NCI-H187 (cell line): ENCODE data around the gene MYLK.
"Not testable (repeated sequence)": the region's sequence is repeated elsewhere in the genome, so short reads cannot be mapped to it uniquely, and the experiment has no call there.

Experiments used
- DNase-seq, 2 experiments: peaks; one replicate each; lab custom pipeline; 2025; lab: John Stamatoyannopoulos, UW

Gene MYLK

DNA sequence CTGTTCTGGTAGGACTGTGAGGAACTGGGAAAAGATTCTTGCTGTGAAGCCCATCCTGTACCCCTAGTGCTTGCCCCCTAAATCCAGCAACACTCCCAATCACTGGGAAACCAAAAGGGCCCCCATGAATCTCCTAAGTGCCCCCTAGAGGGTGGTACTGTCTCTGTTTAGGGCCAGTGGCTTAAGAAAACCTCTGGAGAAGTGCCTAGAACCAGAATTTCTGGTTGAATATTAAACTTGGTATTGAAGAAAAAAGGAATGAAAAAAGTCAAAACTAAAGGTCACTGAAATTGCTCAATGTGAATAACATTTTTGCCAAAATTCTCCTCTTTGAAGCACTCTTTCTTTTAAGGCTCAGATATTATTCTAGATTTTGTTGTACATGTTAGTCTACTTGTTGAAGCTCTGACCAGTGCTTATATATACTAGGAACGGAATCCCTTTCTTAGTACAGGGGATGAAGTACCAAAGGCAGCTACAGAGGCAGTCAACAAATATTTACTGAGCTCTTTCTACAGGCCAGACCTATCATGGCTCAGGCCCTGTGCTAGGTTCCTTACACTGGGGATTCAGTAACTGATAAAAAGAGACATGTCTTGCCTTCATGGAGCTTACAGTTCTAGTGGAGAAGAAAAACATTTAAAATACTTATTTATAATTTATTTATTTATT, 138.8 kb downstream of the MYLK start:
- DNase-seq, result no peak

DNA sequence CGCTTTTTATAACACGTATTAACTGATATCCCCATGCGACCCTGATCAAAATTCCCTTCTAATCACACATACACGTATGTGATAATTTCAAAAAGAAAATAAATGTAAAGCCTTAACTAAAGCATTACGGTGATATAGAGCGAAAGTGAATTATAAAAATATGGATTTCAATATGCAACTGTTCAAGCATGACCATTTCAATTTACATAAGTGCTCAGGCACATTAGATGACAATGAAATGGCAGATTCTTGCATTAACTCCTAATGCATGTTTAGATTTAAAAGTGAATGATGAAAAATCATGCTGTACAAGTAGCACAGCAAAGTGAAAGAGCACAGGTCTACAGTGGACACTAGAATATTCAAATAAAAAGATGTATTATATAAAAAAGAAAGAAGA, 140.1 kb downstream of the MYLK start:
- DNase-seq, result no peak

DNA sequence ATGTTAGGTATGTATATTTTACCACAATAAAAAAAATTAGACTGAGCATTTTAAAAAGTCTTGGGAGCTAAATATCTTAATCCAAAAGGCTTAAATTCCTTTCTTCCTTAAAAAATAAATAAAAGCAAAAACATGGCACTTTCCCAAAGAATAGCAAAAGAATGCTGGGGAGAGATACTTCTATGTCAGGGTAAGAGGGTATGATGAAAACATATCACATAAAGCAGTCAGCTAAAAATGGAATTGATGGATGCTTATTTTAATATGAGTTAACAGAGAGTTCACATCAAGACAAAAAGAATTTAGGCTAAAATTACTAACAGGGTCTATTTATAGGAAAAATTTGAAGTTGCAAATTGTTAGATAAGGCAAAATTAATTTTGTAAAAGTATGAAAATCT, 141.0 kb downstream of the MYLK start:
- DNase-seq, result no peak

DNA sequence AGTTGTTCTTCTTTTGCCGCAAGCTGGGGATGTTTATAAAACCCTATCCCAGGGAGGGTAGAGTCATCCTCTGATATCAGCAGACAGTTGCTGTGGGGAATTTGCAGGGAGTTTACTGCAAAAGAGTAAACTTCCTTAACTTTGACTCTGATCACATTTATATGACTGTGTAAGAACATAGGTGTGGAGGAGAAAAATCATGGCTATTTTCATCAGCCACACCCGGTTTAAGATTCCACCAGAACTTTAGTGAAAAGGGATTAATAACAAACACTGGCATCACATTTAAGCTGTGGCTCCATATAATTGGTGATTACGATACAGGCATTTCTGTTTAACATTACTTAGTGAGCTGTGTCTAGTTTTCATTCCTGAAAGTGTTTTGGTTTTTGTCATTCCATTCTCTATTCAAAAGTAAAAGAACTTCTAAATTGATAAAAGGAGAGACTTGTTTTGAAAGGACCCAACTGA, 143.1 kb downstream of the MYLK start:
- no peak for DNase-seq

DNA sequence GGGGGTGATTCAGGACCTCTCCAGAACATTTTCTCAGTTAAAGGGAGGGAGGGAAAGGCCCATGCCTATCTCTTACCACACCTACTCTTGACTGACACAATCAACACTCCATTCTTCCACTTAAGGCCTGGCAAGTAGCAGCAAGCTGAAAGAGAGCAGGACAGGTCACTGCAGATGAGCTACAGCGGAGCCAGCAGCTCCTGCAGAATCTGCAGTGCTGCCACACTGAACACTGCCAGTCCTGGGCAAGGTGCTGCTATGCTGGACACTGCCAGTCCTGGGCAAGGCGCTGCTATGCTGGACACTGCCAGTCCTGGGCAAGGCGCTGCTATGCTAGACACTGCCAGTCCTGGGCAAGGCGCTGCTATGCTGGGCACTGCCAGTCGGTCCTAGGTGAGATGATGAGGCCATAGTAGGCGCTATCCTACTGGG, 143.7 kb downstream of the MYLK start:
- DNase-seq, result no peak

DNA sequence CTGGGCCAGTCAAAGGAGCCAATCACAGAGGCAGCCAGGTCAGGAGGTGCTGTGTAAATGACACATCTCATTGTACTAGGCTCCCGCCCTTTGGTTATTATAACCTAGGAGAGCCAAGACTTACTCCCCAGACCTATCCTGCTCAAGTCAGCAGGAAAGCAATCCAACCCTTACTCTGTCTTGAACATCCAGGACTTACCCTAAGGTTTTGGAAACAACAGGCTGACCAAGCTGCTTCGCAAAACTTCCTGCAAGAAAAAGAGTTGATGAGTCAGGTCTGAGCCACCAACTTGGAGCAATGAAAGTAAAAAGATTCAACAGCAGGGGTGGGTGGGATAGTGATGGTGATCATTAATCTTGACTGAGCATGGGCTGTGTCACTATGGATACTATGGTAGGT, 144.4 kb downstream of the MYLK start:
- no peak for DNase-seq

DNA sequence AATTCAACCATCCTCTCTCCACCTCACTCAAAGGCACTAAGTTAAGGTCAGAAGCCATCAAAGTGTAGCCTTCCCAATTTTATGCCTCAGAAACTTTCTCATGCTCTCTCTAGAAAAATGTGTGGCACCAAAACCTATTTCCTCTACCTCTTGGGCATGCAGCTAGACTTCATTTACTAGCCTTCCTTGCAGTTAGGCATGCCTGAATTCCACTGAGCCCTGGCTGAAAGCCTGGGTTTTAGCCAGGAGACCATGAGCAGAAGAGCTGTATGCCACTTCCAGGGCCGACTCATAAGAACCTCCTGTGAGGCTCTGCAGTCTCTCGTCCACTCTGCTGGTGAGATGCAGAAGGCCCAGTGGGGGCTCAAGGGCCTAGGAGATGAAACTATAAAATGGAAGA, 145.0 kb downstream of the MYLK start:
- DNase-seq, result no peak

DNA sequence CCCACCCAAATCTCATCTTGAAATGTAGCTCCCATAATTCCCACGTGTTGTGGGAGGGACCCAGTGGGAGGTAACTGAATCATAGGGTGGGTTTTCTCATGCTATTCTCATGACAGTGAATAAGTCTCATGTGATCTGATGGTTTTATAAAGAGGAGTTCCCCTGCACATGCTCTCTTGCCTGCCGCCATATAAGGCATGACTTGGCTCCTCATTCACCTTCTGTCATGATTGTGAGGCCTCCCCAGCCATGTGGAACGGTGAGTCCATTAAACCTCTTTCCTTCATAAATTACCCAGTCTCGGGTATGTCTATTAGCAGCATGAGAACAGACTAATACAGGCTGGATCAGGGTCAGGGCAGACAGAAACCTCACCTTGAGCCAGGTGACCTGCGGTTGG, 145.6 kb downstream of the MYLK start:
- not testable (repeated sequence) for DNase-seq

DNA sequence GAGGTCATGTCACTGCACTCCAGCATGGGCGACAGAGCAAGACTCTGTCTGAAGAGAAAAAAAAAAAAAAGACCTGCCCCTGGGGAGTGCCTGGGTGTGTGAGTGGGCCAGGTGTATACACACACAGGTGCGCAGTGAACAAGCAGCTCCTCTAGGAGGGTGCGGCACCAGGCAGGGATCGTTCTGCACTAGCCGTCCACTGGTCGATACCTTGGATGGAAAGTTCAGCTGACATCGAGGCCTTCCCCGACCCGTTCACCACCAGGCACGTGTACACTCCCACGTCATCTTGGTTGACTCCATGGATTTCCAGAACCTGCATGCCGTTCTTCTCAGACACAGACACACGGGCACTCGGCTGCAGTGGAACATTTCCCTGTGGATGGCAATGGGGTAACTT, 147.0 kb downstream of the MYLK start:
- no peak for DNase-seq

DNA sequence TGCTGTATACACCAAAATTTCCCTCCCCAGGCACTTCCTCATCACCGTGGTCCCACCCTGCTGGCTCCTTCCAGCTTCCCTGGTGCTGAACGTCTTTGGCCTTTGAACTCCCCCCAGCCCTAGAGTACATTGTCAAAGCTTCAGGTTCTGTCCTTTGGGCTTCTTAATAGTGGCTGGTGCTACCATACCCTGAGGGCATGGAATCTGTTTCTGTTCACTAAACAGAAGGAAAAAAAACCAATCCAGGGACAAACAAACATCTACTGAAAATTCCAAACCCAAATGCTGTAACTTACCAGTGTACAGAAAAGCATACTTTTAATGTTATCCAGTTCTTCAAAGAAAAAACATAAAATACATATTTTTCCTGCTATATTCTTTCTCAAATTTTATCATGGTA, 148.7 kb downstream of the MYLK start:
- DNase-seq, result no peak

DNA sequence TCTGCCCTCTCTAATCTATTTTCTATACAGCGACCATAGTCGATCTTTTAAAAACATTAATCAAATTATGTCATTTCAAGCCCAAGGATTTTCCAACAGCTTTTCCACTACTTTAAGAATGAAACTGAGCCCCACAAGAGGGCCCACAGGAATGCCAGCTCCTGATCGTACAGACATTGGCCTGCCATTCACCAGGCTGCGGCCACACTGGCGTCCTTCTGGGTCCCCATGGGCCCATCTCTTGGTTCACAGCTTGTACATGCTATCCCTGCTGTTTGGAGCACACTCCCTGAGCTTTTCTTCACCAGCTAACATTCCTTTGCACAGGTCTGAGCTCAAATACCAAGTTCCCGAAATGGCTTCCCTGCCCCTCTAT, 149.6 kb downstream of the MYLK start:
- DNase-seq, result no peak

DNA sequence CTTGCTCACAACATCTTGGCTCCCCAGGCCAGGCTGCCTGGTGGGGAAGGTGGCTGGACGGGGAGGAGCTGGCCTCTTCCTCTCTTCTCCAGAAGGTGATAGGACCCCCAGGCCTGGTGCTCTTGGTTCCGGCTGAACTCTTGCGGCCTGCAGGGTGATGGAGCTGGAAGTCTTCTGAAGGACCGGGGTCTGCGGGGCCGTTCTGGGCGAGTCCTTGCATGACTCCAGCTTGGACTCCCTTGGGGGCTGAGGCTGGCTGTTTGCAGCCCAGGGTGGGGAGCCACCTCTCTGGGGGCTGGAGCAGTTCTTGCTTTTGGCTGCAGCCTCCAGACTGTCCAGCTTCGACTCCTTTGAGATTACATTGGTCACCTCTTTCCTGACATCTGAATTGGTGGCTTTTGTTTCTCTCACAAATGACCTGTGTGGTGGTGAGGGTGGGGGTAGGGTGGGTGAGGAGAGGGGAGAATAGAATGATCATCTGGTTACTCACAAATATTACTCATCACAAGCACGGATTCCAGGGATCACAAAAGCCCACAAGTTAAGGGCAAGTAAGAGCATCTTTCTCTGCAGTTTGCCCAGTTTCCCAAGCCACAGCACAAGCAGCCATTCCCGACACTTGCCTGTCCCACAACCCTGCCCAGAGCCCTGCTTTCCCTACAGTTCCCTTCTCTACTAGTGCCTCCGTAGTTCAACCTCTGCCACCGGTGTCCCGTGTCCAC, 150.2 kb downstream of the MYLK start:
- no peak for DNase-seq

DNA sequence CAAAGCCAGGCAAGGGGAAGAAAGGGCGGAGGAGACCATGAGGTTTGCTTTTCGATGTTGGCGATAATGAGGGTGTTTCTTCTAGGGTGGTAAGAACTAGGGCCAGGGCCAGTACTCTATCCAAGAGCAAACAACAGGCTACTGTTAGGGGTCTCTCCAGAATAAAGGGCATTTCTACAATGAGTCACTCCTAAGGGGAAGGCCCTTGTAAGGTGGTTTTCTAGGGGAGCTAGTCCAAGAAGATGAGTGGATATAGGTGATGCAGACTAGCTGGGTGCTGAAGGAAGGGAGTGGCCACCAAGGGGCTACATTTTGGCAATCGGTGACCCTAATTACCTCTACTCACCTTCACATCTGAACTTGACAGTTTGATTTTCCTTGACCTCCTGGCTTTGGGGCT, 150.8 kb downstream of the MYLK start:
- no peak for DNase-seq

DNA sequence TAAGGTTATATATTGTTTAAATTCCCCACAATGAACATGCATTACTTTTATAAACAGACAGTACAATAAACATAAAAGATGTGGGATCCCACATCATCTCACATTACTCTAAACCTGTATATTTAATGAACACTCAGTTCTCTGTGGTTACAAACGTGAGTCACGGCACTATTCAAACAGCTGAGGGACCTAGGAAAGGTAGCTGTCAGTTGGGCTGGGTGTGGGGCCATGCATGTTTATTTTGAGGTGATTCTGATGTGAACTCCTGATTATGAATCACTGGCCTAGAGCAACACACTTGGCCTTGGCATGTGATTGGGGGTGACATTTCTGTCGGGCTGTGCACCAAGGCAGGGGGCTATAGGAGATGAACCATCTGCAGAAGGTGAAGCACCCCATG, 151.7 kb downstream of the MYLK start:
- DNase-seq, result no peak

DNA sequence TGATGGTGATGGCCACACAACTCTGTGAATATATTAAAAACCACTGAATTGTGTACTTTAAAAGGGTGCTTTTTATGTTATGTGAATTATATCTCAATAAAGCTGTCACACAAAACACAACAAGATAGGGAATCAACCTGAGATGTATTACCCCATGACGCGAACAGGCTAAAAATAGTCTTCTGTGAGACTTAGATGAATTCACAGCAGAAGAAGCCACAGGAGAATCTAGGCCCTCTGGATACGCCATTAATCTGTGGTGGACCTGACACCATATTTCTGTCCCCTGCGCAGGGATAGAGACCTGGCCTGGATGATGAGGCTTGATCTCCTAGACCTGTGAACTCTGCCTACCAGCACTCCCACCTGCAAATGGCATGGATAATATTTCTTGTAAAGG, 153.3 kb downstream of the MYLK start:
- no peak for DNase-seq

DNA sequence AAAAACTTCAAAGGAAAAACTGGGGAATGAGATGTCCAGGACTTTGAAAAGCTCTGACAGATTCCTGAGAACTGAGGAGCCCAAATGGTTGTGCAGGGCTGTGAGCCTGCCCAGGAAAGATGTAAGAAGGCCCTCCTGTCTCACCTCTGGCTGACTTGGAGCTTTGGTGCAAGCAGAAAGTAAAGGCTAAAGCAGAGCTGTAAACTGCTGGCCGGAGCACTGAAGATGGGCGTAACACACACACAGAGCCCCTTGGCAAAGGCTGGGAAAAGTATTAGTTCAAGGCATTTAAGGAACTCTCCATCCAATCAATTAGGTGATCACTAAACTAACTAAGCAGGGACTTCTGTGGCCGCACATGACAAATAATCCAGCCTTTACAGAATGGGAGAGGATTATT, 155.1 kb downstream of the MYLK start:
- no peak for DNase-seq

DNA sequence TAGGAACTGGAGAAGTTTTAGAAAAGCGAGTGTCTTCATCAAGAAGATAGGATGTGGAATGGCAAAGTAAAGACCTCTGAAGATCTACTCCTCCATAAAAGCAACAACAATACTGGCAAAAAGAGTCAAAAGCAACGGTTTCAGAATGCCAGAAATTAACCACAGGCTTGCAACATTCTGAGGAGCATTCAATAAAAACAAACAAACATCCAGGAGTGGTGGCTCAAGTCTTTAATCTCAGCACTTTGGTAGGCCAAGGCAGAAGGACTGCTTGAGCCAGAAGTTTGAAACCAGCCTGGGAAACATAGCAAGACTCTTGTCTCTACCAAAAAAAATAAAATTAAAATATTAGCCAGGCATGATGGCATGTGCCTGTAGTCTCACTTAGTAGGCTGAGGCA, 156.1 kb downstream of the MYLK start:
- DNase-seq, result no peak

DNA sequence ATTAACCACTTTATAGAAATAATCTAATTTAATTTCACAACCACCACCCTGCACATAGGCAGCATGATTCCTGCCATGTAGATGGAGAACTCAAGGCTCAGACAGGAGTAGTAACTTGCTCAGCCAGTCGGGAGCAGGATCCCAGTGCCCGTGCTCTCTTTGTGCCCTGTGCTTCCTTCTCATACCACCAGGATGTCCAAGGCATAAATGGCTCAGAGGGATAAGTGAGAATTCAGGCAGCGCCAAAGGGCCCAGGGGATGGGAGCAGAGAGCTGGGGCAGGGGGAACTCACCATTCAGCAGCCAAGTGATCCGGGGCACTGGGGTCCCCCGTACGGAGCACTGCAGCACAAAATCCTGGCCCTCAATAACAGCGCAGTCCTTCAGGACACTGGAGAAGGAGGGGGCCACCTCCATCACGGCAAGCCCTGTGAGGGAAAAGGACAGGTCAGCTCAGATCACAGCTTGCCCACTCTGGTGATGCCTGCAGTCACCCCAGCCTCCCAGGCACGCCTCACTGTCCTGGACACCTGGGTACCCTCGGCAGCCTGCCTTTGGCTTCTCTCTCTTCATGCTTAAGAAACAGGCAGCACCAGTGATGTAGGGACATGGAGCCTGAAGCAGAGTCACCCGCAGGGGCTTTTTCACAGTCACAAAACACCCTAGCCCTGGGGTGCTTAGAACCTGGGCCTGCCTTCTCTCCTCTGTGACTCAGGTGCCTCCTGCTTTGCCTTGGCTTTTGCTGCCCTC, 158.3 kb downstream of the MYLK start:
- no peak for DNase-seq

DNA sequence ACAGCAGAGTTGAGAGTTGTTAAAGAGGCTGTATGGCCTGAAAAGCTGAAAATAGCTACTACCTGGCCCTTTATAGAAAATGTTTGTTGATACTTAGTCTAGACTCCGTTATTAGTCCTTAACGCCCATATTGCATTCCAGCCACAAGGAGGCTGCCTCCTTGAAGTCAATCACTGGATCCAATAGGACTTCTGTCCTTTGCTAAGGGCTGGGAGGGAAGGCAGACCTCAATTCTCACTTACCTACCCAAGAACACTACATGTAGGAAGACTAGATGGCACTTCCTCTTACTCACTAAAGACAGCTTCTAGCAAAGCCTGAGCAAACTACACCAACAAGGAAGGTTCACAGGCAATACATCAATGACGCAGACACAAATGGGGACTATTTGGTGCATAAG, 159.8 kb downstream of the MYLK start:
- no peak for DNase-seq

DNA sequence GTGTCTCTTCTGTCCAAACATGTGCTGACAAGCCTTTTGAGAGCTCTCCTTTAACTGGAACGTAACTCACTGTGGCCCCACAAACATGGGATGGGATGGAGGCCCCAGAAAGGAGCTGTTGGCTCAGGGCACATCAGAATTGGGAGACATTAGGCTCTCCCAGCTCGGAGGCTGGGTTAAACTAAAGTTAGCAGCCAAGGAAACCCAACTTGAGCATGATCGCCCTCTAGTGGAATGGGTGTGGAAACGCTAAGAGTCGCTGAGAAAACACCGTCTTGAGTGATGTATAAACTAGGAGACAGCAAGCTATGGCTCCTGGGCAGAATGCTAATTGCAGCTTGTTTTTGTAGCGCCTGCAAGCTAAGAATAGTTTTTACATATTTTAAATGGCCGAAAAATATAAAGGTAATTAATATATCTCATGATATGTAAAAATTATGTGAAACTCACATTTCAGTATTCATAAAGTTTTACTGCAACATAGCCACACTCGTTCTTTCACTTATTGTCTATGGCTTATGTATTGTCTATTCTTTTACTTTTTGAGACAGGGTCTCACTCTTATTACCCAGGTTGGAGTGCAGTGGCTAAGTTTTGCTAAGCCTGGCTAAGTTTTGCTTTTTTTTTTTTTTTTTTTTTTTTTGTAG, 160.5 kb downstream of the MYLK start:
- DNase-seq, result peak; percentile 25 to 48

DNA sequence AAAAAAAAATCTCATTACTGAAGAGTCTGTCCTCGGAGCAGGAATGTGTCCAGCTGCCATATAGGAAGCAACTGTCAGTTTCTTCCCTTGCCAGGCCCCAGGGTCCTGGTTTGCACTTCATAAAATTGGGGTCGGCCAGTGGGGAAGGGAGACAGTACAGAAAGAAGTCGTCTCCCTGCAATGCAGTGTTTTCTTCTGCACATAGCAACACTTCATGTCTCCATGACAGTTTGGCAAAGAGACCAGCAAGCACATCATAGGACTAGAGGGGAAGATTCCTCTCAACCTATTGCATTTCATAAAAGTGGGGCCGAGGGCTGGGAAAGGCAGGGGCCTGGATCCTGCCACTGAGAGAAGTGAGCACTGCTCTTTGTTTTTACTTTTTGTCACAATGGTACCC, 161.1 kb downstream of the MYLK start:
- DNase-seq, result no peak

DNA sequence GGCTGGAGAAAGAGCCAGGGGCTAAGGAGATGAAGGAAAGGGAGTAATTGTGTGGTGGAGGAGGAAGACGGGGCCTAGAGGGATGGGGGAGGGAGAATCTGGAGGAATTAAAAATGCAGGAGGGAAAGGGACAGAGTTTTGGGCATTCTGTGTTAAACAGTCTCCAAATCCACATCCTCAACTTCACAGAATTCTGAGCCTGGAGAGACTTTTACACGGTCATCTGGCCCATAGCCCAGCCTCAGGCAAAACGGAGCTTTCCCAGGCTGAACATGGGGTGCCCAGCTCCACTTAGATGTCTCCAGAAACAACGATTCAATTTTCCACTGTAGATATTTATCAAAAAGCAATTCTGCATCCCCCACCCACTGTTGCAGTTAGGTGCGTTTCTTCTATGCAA, 161.7 kb downstream of the MYLK start:
- DNase-seq, result no peak

DNA sequence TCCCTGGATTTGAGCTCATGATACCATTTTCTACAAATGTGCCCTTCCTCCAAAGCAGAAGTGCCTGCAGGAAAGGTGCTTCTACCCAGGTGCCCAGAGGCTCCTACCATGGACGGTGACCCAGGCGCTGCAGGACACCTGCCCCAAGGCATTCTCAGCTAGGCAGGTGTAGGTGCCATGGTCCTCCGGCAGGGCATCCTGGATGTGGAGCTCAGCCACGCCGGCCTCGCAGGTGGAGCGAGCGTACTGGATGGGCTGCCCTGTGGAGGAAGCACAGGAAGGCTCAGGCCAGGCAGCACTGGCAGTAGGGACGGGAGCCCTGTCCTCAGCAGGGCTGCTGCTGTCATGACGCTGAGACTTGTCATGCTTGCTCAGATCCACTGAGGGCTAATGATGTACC, 162.1 kb downstream of the MYLK start:
- no peak for DNase-seq
